Measurements from ENCODE around the gene POM121C.
"Not testable (repeated sequence)": the region's sequence is repeated elsewhere in the genome, so short reads cannot be mapped to it uniquely, and the experiment has no call there.

The POM121C gene

GRCh38 chr7:75398771-75399700, 87.1 kb downstream of the POM121C start:
- H3K36me3 ChIP-seq (ENCODE audit: insufficient read depth, low read length); H3F3A ChIP-seq (ENCODE audit: insufficient read depth, low read length); H3K4me2 ChIP-seq (ENCODE audit: low read length); H4K20me1 ChIP-seq (ENCODE audit: insufficient read depth, low read length); H2AFZ ChIP-seq (ENCODE audit: low read length); H3K27ac ChIP-seq (ENCODE audit: low read depth, low read length, poor library complexity, severe bottlenecking); H3K9me2 ChIP-seq (ENCODE audit: low read depth, low read length); H3K9me3 ChIP-seq (ENCODE audit: low read length); H3K79me2 ChIP-seq (ENCODE audit: insufficient read depth, low read length); H3K9ac ChIP-seq (ENCODE audit: low read length); H3K4me3 ChIP-seq (ENCODE audit: low read depth, low read length, poor library complexity, severe bottlenecking); H3K27me3 ChIP-seq (ENCODE audit: insufficient read depth, low read length); H3K4me1 ChIP-seq (ENCODE audit: insufficient read depth, low read length, severe bottlenecking): not testable (repeated sequence)

DNA sequence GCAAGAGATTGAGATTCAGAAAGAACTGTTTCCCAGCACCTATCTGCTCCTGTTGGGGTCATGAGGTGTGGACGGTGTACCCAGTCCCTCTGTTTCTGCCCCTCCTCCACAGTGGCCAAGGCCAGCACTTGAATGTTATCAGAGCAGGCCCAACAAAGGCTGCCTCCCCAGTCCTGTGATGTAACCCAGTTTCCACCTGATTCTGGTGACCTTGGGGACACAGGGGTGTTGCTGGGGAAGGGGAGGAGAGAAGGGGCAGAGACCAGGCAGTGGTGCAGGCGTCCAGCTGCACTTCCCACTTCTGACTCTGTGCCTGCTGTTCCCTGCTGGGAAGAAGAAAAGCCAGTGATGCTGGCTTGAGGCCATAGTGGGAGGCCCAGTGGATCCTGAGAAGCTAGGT, 88.2 kb downstream of the POM121C start:
- H3K9me3 ChIP-seq (ENCODE audit: low read length); H3K27ac ChIP-seq (ENCODE audit: low read depth, low read length, poor library complexity, severe bottlenecking); H3K4me3 ChIP-seq (ENCODE audit: low read depth, low read length, poor library complexity, severe bottlenecking); H3K9ac ChIP-seq (ENCODE audit: low read length); H3K9me2 ChIP-seq (ENCODE audit: low read depth, low read length); H2AFZ ChIP-seq (ENCODE audit: low read length); H3K27me3 ChIP-seq (ENCODE audit: insufficient read depth, low read length); H3K4me1 ChIP-seq (ENCODE audit: insufficient read depth, low read length, severe bottlenecking); H4K20me1 ChIP-seq (ENCODE audit: insufficient read depth, low read length); H3F3A ChIP-seq (ENCODE audit: insufficient read depth, low read length); H3K79me2 ChIP-seq (ENCODE audit: insufficient read depth, low read length); H3K4me2 ChIP-seq (ENCODE audit: low read length); H3K36me3 ChIP-seq (ENCODE audit: insufficient read depth, low read length): not testable (repeated sequence)

GRCh38 chr7:75395329-75395728, 90.8 kb downstream of the POM121C start, which contains the start of gene TRIM73:
Gene TRIM73, plus strand, starts transcription at chr7:75395629. Its CDS starts 3,305 bp downstream, at chr7:75398934.
- H3F3A ChIP-seq (ENCODE audit: insufficient read depth, low read length); H2AFZ ChIP-seq (ENCODE audit: low read length); H3K79me2 ChIP-seq (ENCODE audit: insufficient read depth, low read length); H3K27ac ChIP-seq (ENCODE audit: low read depth, low read length, poor library complexity, severe bottlenecking); H3K9me3 ChIP-seq (ENCODE audit: low read length); H3K4me2 ChIP-seq (ENCODE audit: low read length); H3K27me3 ChIP-seq (ENCODE audit: insufficient read depth, low read length); H3K4me3 ChIP-seq (ENCODE audit: low read depth, low read length, poor library complexity, severe bottlenecking); H4K20me1 ChIP-seq (ENCODE audit: insufficient read depth, low read length); H3K36me3 ChIP-seq (ENCODE audit: insufficient read depth, low read length); H3K4me1 ChIP-seq (ENCODE audit: insufficient read depth, low read length, severe bottlenecking); H3K9me2 ChIP-seq (ENCODE audit: low read depth, low read length); H3K9ac ChIP-seq (ENCODE audit: low read length): not testable (repeated sequence)

- not testable (repeated sequence) for H3K9me2 ChIP-seq (ENCODE audit: low read depth, low read length); H3K27me3 ChIP-seq (ENCODE audit: insufficient read depth, low read length); H3K27ac ChIP-seq (ENCODE audit: low read depth, low read length, poor library complexity, severe bottlenecking); H3K4me3 ChIP-seq (ENCODE audit: low read depth, low read length, poor library complexity, severe bottlenecking); H3K9me3 ChIP-seq (ENCODE audit: low read length); H4K20me1 ChIP-seq (ENCODE audit: insufficient read depth, low read length); H3K36me3 ChIP-seq (ENCODE audit: insufficient read depth, low read length); H2AFZ ChIP-seq (ENCODE audit: low read length); H3K9ac ChIP-seq (ENCODE audit: low read length); H3K4me1 ChIP-seq (ENCODE audit: insufficient read depth, low read length, severe bottlenecking); H3F3A ChIP-seq (ENCODE audit: insufficient read depth, low read length); H3K4me2 ChIP-seq (ENCODE audit: low read length); H3K79me2 ChIP-seq (ENCODE audit: insufficient read depth, low read length)
Observed at GRCh38 chr7:75393194-75393593, 92.9 kb downstream of the POM121C start.

GRCh38 chr7:75374519-75375317, 111.4 kb downstream of the POM121C start:
- not testable (repeated sequence) for H3K4me1 ChIP-seq (ENCODE audit: insufficient read depth, low read length, severe bottlenecking); H4K20me1 ChIP-seq (ENCODE audit: insufficient read depth, low read length); H3K27ac ChIP-seq (ENCODE audit: low read depth, low read length, poor library complexity, severe bottlenecking); H3K79me2 ChIP-seq (ENCODE audit: insufficient read depth, low read length); H3K9me3 ChIP-seq (ENCODE audit: low read length); H3K4me3 ChIP-seq (ENCODE audit: low read depth, low read length, poor library complexity, severe bottlenecking); H3K36me3 ChIP-seq (ENCODE audit: insufficient read depth, low read length); H3K9ac ChIP-seq (ENCODE audit: low read length); H3K9me2 ChIP-seq (ENCODE audit: low read depth, low read length); H3K27me3 ChIP-seq (ENCODE audit: insufficient read depth, low read length); H2AFZ ChIP-seq (ENCODE audit: low read length); H3K4me2 ChIP-seq (ENCODE audit: low read length); H3F3A ChIP-seq (ENCODE audit: insufficient read depth, low read length)

DNA sequence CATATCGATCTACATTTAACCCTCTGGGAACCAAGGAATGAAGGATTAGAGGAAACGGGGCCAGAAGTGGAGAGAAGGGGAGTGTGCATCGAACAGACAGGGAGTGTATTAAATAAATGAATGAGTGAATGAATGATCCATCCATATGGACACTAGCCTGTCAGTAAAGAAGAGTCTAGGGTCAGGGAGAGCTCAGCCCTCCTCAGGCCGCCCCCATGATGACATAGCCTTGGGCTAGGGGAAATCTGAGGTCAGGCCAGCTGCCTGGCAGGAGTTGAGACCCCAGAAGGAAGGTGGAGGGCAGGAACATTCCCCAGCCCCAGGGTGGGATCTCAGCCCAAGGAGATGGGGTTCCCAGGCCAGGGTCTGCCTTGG, 112.0 kb downstream of the POM121C start:
- H3K27me3 ChIP-seq (ENCODE audit: insufficient read depth, low read length); H3K4me3 ChIP-seq (ENCODE audit: low read depth, low read length, poor library complexity, severe bottlenecking); H3K36me3 ChIP-seq (ENCODE audit: insufficient read depth, low read length); H3K9me3 ChIP-seq (ENCODE audit: low read length); H2AFZ ChIP-seq (ENCODE audit: low read length); H3K79me2 ChIP-seq (ENCODE audit: insufficient read depth, low read length); H3K27ac ChIP-seq (ENCODE audit: low read depth, low read length, poor library complexity, severe bottlenecking); H3K9me2 ChIP-seq (ENCODE audit: low read depth, low read length); H3K9ac ChIP-seq (ENCODE audit: low read length); H4K20me1 ChIP-seq (ENCODE audit: insufficient read depth, low read length); H3F3A ChIP-seq (ENCODE audit: insufficient read depth, low read length); H3K4me2 ChIP-seq (ENCODE audit: low read length); H3K4me1 ChIP-seq (ENCODE audit: insufficient read depth, low read length, severe bottlenecking): not testable (repeated sequence)

- not testable (repeated sequence) for H3K9me2 ChIP-seq (ENCODE audit: low read depth, low read length); H3K4me2 ChIP-seq (ENCODE audit: low read length); H2AFZ ChIP-seq (ENCODE audit: low read length); H3F3A ChIP-seq (ENCODE audit: insufficient read depth, low read length); H4K20me1 ChIP-seq (ENCODE audit: insufficient read depth, low read length); H3K4me1 ChIP-seq (ENCODE audit: insufficient read depth, low read length, severe bottlenecking); H3K9ac ChIP-seq (ENCODE audit: low read length); H3K4me3 ChIP-seq (ENCODE audit: low read depth, low read length, poor library complexity, severe bottlenecking); H3K79me2 ChIP-seq (ENCODE audit: insufficient read depth, low read length); H3K9me3 ChIP-seq (ENCODE audit: low read length); H3K27me3 ChIP-seq (ENCODE audit: insufficient read depth, low read length); H3K36me3 ChIP-seq (ENCODE audit: insufficient read depth, low read length); H3K27ac ChIP-seq (ENCODE audit: low read depth, low read length, poor library complexity, severe bottlenecking)
Observed at GRCh38 chr7:75367313-75367712, 118.8 kb downstream of the POM121C start.

Measured in OCI-LY1 (cell line).